CD4-positive, alpha-beta T cell treated with Interleukin-4 for 1 hour (primary cell): ENCODE results near the gene ZNF35.

Experiments used
- DNase-seq, 2 donors: peaks; one replicate each; pipeline ENCODE4 v3.0.0-alpha.2; 2020 to 2022

ZNF35 gene

GRCh38 chr3:44685128-44685800 is 36.7 kb downstream of the ZNF35 start:
- DNase-seq = peak; percentile 49 to 73

DNA sequence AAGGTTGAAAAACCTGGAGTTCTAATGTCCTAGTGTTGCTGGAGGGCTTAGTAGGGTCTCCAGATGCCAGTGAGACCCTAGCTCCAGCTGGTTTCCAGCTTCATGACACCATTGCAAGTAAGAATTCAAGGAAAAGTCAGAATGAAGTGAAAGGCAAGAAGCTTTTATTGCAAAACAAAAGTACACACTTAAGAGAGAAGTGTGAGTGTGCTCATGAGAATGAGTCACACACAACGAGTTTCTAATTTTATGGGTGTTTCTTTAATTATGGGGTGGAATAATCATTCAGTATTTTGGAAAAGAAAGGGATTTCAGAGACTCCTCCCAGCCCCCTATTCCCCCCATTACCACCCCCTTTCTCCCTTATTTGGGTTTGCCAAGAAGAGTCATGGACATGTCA is 39.4 kb downstream of the ZNF35 start:
- no peak for DNase-seq
